ENCODE measurements around the gene TFF3. TPM values are rescaled to one million over a fixed set of nuclear protein-coding genes. Genes with fewer than 3 reads are reported as not detected.

TFF3 gene
- total RNA-seq, 1 experiment from 2014 or later, result 2.1 TPM

- no peaks in the 10 kb centered on the region for H3K27me3 ChIP-seq (ENCODE audit: control insufficient read depth, insufficient read depth, low read length)
- DNase-seq, result no peak
- no peaks in the 10 kb centered on the region for H3K36me3 ChIP-seq (replicated peaks; ENCODE audit: control insufficient read depth, insufficient read depth, low read length)
- no peak within 1 kb of the TSS for H3K4me3 ChIP-seq (ENCODE audit: insufficient read depth, low read depth, low read length)
Observed at GRCh38 chr21:42350927-42351426, 35.8 kb upstream of the TFF3 start, which contains the start of gene TFF2. Gene TFF2 (minus strand): TSS chr21:42350994. CDS start chr21:42350957, 37 bp downstream.

GRCh38 chr21:42350318-42350910, 35.2 kb upstream of the TFF3 start:
- no peak for DNase-seq
- Histone ChIP-seq H3K36me3 (replicated peaks; ENCODE audit: control insufficient read depth, insufficient read depth, low read length) (no peaks in the 10 kb centered on the region), H3K4me3 (ENCODE audit: insufficient read depth, low read depth, low read length) (no peak overlapping the region), H3K27me3 (ENCODE audit: control insufficient read depth, insufficient read depth, low read length) (no peaks in the 10 kb centered on the region)

GRCh38 chr21:42349420-42350317, 34.5 kb upstream of the TFF3 start:
- H3K27me3 ChIP-seq (ENCODE audit: control insufficient read depth, insufficient read depth, low read length), result no peaks in the 10 kb centered on the region
- H3K36me3 ChIP-seq (replicated peaks; ENCODE audit: control insufficient read depth, insufficient read depth, low read length), result no peaks in the 10 kb centered on the region
- H3K4me3 ChIP-seq (ENCODE audit: insufficient read depth, low read depth, low read length), result no peak overlapping the region
- DNase-seq, result no peak

GRCh38 chr21:42348762-42349161, 33.6 kb upstream of the TFF3 start:
- DNase-seq, result no peak
- Histone ChIP-seq H3K36me3 (replicated peaks; ENCODE audit: control insufficient read depth, insufficient read depth, low read length) (no peaks in the 10 kb centered on the region), H3K27me3 (ENCODE audit: control insufficient read depth, insufficient read depth, low read length) (no peaks in the 10 kb centered on the region), H3K4me3 (ENCODE audit: insufficient read depth, low read depth, low read length) (no peak overlapping the region)

- Histone ChIP-seq H3K27me3 (ENCODE audit: control insufficient read depth, insufficient read depth, low read length) (no peaks in the 10 kb centered on the region), H3K4me3 (ENCODE audit: insufficient read depth, low read depth, low read length) (no peak overlapping the region), H3K36me3 (replicated peaks; ENCODE audit: control insufficient read depth, insufficient read depth, low read length) (no peaks in the 10 kb centered on the region)
- DNase-seq, result no peak
Observed at GRCh38 chr21:42347601-42348327, 32.6 kb upstream of the TFF3 start.

GRCh38 chr21:42346866-42347600, 31.8 kb upstream of the TFF3 start:
- no peak overlapping the region for H3K4me3 ChIP-seq (ENCODE audit: insufficient read depth, low read depth, low read length)
- H3K27me3 ChIP-seq (ENCODE audit: control insufficient read depth, insufficient read depth, low read length), result no peaks in the 10 kb centered on the region
- no peaks in the 10 kb centered on the region for H3K36me3 ChIP-seq (replicated peaks; ENCODE audit: control insufficient read depth, insufficient read depth, low read length)
- no peak for DNase-seq

- Histone ChIP-seq H3K4me3 (ENCODE audit: insufficient read depth, low read depth, low read length) (no peak overlapping the region), H3K27me3 (ENCODE audit: control insufficient read depth, insufficient read depth, low read length) (no peaks in the 10 kb centered on the region)
- no peak for DNase-seq
Observed at GRCh38 chr21:42346441-42346840, 31.2 kb upstream of the TFF3 start.

GRCh38 chr21:42344631-42345030, 29.4 kb upstream of the TFF3 start:
- no peak for DNase-seq
- H3K4me3 ChIP-seq (ENCODE audit: insufficient read depth, low read depth, low read length), result no peak overlapping the region
- no peaks in the 10 kb centered on the region for H3K36me3 ChIP-seq (replicated peaks; ENCODE audit: control insufficient read depth, insufficient read depth, low read length)
- no peaks in the 10 kb centered on the region for H3K27me3 ChIP-seq (ENCODE audit: control insufficient read depth, insufficient read depth, low read length)

More at GRCh38 chr21:42346441-42346840, 31.2 kb upstream of the TFF3 start:
- no peaks in the 10 kb centered on the region for H3K36me3 ChIP-seq (replicated peaks; ENCODE audit: control insufficient read depth, insufficient read depth, low read length)

GRCh38 chr21:42343963-42344510, 28.8 kb upstream of the TFF3 start:
- Histone ChIP-seq H3K36me3 (replicated peaks; ENCODE audit: control insufficient read depth, insufficient read depth, low read length) (no peaks in the 10 kb centered on the region), H3K4me3 (ENCODE audit: insufficient read depth, low read depth, low read length) (no peak overlapping the region), H3K27me3 (ENCODE audit: control insufficient read depth, insufficient read depth, low read length) (no peaks in the 10 kb centered on the region)
- no peak for DNase-seq

GRCh38 chr21:42343556-42343955, 28.3 kb upstream of the TFF3 start:
- H3K27me3 ChIP-seq (ENCODE audit: control insufficient read depth, insufficient read depth, low read length), result no peaks in the 10 kb centered on the region
- no peaks in the 10 kb centered on the region for H3K36me3 ChIP-seq (replicated peaks; ENCODE audit: control insufficient read depth, insufficient read depth, low read length)
- H3K4me3 ChIP-seq (ENCODE audit: insufficient read depth, low read depth, low read length), result no peak overlapping the region
- DNase-seq, result no peak

GRCh38 chr21:42343101-42343500, 27.9 kb upstream of the TFF3 start:
- no peak for DNase-seq
- H3K36me3 ChIP-seq (replicated peaks; ENCODE audit: control insufficient read depth, insufficient read depth, low read length), result no peaks in the 10 kb centered on the region
- no peaks in the 10 kb centered on the region for H3K27me3 ChIP-seq (ENCODE audit: control insufficient read depth, insufficient read depth, low read length)
- no peak overlapping the region for H3K4me3 ChIP-seq (ENCODE audit: insufficient read depth, low read depth, low read length)

- DNase-seq, result no peak
- Histone ChIP-seq H3K36me3 (replicated peaks; ENCODE audit: control insufficient read depth, insufficient read depth, low read length) (no peaks in the 10 kb centered on the region), H3K4me3 (ENCODE audit: insufficient read depth, low read depth, low read length) (no peak overlapping the region), H3K27me3 (ENCODE audit: control insufficient read depth, insufficient read depth, low read length) (no peaks in the 10 kb centered on the region)
Observed at GRCh38 chr21:42341776-42342542, 26.8 kb upstream of the TFF3 start.
